ENCODE measurements around the gene LRMDA.
"Not testable (repeated sequence)": the region's sequence is repeated elsewhere in the genome, so short reads cannot be mapped to it uniquely, and the experiment has no call there.

Gene LRMDA

DNA sequence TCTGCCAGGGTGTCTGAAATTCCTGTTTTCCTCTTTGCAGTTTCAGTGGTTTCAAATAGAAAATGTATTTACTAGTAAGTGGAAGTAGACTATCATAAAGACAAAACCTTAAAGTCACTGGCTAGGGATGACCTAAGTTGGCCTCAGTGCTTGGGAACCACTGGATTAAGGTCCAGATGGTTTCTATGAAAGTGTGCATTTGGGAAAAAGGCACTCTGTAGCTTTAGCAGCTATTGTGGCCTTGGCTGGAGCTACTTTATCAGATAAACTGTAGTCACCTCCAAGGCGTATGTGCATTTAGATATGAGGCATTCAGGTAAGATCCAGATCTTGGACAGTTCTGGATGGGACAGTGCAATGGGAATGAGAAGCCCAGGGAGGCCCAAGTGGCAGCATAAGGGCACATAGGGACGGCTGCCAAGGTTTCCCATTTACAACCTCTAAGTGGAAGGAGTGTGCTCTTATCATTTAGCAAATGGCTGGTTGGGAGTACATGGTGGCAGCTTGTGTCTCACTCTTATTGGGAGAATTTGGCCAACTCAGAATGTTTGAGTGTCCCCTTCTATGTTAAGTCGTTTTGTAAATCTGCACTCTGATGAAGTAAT lies 185.6 kb downstream of the LRMDA start:
- no peak for DNase-seq

DNA sequence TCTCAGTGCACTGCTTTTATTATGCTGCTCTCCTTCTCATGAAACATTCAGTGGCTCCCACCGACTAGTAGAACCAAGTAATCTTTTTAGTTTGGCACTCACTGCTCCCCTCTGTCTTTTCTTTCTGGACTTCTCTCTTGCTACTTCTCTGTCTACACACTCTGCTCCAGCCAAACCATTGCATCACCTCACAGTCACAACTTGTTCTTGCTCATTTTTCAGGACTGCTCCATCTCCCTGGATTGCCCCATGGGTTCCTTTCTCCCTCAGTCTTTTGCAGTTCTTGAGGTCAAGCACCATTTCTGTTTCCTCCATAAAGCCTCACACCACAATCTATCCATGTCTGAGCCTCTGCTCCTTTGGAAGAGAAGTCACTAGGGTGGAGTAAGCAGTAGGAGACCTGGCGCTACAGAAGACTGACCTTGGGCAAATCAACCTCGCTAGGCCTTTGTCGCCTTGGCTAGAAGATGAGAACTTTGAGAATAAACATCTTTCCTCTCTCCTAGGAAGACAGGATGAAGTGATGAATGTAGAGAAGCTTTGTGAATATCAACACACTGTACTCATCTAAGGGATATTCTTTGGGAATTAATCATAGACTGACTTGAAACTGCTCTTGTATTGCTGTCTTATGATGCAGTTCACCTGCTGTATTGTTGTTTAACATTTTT lies 186.2 kb downstream of the LRMDA start:
- DNase-seq: no peak

DNA sequence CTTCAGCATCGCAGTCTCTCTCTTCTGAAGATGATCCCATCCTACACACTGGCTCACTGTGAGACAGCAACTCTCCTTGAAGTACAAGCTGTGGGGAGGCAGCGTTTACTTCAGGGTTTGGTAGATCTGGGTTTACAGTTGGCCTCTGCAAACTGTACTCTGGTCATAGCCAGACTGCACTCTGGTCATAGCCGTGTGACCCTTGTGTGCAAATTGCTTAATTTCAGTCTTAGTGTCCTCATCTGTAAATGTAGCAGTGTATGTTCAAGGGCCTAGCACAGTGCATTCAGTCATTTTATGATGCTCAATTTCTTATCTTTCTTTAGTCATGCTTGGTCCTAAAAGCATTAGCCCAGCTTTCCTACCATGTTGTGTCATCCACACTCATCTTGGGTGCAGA lies 188.2 kb downstream of the LRMDA start:
- DNase-seq: no peak

DNA sequence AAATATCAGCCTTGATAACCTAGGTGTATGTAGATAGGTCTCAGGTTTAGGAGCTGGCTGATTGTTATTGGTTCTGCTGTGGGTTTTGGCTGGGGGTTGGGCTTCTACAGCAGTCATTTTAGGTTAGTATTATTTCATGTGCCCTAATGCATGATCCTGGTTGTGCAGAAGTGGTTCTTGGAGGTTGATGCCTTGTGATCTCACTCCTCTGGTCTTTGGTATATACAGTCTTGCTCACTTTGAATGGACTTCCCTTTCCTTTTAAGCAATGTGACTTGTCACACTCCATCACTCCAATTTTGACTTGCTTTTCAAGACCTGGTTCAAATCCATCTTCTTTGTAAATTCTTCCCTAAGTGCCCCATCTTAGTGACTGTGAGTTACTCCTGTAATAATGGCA lies 188.9 kb downstream of the LRMDA start:
- no peak for DNase-seq

DNA sequence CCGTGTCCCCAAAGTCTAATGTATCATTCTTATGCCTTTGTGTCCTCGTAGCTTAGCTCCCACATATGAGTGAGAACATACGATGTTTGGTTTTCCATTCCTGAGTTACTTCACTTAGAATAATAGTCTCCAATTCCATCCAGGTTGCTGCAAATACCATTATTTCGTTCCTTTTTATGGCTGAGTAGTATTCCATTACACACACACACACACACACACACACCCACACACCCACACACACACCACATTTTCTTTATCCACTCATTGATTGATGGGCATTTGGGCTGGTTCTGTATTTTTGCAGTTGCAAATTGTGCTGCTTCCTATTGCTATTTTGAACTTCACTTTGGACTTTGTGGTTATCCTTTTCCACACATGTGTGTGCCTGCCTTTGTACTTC lies 189.6 kb downstream of the LRMDA start:
- DNase-seq: not testable (repeated sequence)

DNA sequence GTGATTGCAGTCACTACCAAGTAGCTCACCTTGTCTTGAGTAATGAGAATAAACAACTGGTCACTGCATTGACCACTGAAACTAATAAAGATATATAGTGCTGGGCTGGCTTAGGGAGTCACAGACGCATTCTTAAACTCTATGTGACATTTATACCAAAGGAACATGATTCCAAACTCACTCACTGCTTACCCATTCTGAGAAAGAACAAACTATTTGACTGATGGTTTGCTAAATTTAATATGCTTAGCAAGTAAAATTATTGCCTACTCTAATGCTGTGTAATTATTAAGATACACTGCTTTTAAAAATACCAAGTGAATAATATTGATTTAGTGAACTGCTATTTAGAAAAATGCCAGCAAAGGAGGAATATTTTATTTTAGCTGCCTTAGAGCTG lies 191.1 kb downstream of the LRMDA start:
- no peak for DNase-seq

DNA sequence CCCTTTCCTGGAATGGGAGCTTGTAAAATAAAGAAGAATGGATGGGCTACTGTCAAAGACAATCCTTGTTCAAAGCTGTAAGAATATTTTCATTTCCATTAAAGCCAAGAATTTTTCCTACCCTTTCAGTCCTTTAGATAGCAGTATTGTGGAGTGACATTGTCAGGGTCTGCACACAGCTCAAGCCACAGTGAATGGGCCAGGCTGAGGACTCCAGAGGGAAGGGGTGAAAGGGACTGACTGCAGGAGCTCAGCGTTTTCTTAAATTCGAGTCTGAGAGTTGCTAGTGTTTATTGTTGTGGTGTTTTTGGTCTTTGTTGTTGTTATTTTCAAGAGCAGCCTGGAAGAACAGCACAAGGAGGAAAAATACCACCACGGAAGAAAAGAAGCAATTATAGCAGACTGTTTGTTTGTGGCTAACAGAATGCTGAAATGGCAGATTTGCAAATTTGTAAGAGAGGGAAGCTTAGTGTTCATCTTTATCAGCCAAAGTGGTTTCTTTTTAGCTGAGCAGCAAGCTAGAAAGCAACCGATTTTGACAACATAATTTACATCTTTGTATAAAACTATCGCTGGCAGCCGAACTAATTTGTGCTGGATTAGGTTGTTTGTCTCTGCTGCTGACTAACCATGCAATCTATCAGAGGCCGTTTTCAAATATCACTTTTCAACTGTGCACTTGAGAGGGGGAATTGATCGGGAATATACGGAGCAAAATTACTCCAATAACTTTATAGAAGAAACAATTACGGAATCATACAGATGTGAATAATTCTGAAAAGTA lies 192.1 kb downstream of the LRMDA start:
- DNase-seq: no peak

GRCh38 chr10:75624638-75625037 lies 193.2 kb downstream of the LRMDA start:
- DNase-seq: no peak

GRCh38 chr10:75630746-75631145 lies 199.3 kb downstream of the LRMDA start:
- DNase-seq: no peak

GRCh38 chr10:75632805-75633462 lies 201.5 kb downstream of the LRMDA start:
- no peak for DNase-seq

DNA sequence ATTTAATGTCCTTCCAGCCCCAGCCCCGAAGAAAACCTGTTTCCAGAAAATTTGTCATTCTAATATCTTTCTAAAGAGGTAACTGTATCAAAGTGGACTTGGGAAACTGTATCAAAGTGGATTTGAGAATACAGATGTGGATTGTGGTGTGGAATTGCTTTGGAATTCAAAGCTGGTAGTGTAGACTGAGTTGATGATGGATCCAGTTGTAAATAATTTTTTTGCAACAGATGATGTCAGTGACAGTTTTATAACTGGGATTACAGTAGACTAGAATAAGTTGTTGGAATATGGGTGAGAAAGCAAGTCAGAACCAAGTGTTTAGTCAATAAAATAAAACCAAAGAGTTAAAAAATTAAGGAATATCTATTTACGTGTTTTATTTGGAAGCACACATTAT lies 202.1 kb downstream of the LRMDA start:
- DNase-seq: no peak

DNA sequence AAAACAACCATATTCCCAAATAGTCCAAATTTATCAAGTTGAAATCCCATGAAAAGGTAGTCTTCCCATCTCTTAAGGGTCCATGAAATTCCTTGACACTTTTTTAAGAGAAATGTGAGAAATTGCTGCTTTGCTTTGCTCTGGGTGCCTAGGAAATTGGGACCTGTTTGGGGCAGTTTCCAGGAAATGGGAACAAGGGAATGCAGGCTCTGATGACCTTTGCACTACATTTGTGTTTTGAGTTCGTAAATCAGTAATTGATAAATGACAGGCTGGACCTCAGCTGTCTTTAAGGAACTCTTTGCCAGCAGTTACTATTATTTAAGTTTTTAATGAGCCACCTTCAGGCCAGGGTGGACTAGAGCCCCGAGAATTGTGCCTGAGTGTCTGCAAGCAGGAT lies 203.5 kb downstream of the LRMDA start:
- no peak for DNase-seq

DNA sequence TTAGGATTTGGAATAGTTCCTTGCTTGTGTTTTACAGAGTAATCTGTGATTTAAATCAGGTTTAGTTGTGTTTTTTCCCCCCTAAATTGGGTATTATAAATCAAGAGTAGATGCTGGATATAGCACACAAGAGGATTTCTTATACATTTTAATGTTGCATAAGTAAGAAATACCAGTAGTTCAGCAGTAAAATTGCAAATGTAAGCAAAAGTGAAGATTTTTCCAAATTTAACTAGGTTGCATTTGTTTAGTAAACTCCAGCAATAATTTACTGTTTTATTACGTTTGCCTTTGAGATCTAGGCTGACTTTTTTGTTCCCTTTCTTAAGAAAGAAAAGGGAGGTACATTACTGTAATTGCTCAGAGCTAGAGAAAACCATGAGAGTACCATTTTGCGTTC lies 207.3 kb downstream of the LRMDA start:
- DNase-seq: no peak

DNA sequence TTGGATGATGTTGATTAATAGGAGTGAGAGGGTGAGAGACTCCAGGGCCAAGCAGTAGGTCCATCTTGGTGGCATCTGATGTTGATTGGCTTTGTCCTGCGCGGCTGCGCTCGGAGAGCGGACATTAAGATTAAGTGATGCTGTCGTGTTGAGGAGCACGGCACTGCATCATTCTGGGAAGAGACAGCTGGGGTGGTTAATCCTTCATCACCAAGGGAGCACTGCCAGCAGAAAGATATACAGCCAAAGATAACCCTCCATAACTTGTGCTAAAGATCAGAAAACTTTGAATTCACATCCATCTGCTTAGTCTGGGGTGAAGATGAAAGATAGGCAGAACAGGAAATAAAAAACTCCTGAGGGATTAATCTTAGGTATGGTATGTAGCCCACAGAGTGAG lies 208.3 kb downstream of the LRMDA start:
- no peak for DNase-seq

DNA sequence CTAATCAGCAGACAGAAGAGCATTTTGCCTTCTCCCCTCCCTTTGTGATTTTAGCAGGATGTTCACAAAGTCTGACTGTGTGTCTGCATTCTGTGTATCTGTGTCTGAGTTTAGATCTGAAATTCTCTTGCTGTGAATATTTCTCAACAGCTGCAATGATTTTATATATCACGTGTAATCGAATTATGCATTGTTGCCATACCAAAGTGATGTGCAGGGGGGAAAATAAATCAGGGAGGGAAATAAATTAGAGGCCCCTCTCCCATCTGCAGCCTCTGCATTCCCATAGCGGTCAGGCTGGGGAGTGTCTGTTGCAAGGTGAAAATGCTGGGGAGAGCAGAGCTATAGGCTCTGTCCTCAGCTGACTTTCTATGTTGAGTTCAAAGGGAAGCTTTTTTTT lies 209.0 kb downstream of the LRMDA start:
- no peak for DNase-seq

DNA sequence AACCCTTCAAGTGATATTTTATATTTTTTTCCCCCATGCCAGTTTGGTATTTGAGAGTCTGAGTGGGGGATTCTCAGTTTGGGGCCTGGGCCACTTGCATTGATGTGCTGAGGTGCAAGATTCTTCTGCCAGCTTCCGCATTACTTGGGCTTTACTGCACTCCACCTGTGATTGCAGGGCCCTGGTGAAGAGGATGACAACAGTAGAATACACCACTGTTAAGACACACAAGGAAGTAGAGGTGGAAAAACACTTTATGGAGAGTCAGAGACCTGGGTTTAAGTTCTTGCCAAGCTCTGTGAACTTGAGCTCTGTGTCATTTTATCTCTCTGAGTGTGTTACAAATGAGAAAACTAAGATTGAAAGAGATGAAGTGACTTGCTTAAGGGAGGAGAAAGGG lies 209.4 kb downstream of the LRMDA start:
- DNase-seq: no peak

DNA sequence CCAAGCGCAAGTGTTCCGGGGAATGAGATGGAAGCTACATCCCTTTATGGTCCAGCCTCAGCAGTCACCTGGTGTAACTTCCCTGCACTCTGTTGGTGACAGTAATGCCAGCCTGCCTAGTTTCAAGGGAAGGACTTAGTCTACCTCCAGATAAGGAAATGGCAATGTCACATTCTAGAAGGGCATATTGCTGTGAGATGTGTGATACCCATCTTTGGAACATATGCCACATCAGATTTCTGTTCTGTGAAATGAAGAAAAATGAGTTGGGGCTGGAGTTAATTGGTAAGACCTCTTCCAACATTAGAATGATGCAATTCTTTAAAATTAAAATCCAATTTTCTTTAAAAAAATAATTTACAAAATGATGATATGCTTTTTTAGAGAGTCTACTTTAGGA lies 212.0 kb downstream of the LRMDA start:
- DNase-seq: no peak

GRCh38 chr10:75643944-75644692 lies 212.7 kb downstream of the LRMDA start:
- no peak for DNase-seq

GRCh38 chr10:75645704-75646103 lies 214.3 kb downstream of the LRMDA start:
- DNase-seq: no peak

- DNase-seq: no peak
Measured at GRCh38 chr10:75646218-75646915, 214.9 kb downstream of the LRMDA start.

GRCh38 chr10:75646916-75647315 lies 215.5 kb downstream of the LRMDA start:
- DNase-seq: no peak

- no peak for DNase-seq
Measured at GRCh38 chr10:75647675-75648074, 216.3 kb downstream of the LRMDA start.

All from hematopoietic multipotent progenitor cell treated with erythropoietin and hydrocortisone succinate and interleukin-3 and kit ligand, for 4 days (in vitro differentiated cells).